Measurements from ENCODE around the gene TRDMT1.
"Not testable (repeated sequence)": the region's sequence is repeated elsewhere in the genome, so short reads cannot be mapped to it uniquely, and the experiment has no call there.

The TRDMT1 gene

DNA sequence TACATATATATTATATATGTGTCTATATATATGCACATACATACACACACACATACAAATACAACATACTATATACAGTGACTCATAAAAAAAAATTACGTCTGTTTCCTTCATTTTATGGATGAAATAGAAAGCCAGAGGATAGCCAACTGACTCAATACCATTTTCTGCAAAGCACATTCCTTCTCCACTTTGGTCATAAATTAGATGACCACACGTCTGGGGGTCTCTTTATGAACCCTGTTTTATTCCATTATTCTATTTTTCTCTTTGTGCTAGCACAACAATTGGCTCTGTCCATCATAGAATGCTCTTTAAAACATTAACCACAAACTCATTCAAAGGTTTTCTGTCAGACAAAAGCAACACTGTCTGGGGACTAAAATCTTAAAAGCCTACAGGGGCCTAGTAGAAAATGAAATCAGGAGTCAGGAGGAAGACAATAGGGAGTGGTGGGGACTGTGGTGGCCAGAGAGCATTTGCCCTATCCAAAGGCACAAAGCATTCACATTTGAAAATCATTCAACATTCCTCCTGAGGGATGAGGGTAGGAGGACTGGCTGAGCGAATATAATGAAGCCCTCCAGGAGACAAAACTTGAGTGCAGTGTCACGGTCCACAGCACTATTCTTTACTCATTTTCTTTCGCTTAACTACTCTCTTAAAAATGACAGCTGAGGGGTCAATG, 76.1 kb downstream of the TRDMT1 start:
- DNase-seq: no peak

DNA sequence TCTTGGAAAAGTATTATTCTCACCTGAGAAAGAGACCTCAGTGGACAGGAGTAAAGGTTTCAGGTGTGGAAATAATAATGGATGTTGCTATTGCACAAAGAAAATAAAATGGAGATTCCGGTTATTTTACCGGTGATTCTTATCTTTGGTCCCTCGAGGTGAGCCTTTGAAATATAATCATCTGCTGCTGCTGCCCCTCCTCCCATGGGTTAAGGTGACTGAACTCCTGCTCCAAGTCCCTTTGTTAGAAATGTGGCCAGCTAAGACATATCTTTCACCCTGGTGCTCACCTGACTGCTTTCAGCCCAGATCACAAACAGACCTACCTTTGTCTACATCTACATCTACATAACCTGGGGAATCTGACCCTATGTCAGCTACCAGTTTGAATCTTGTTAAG, 77.5 kb downstream of the TRDMT1 start:
- no peak for DNase-seq

DNA sequence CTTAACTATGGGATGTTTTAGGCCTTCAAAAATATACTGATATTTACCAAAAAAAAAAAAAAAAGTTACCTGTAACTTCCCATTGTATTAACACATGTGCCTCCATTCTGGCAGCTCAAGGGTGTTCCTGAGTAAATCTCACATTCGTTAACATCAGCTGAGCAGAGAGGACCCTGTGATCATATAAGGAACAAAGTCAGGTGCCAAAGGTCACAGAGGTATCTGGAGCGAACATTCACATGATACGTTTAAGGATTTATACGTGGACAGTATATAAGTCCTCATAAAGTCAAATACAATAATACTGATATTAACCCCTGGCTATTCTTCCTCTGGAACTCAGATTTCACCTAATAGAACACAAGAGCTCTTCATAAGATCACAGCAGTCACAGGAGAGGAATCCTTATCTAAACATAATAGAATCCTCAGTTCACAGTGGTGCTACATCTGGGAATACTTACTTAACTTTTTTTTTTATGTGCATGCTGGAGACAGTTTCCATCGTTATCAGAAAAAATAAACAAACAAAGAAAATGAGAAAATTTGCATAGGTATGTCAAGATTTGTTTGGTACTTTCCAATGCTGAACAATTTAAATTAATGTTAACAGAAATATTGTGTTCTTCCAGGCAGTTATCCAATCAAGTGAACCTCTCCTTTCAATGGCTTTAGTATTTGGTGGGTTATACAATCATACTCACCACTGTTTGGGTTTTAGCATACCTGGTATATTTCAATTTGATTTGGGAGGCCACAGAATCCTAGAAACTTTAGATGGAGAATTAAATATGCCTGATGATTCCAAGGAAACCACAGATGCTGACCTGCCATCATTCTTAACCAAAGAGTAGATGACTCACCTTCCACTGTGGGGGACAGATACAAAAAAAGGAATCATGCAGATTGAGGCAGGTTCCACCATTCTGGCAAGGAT, 78.5 kb downstream of the TRDMT1 start:
- DNase-seq: no peak

DNA sequence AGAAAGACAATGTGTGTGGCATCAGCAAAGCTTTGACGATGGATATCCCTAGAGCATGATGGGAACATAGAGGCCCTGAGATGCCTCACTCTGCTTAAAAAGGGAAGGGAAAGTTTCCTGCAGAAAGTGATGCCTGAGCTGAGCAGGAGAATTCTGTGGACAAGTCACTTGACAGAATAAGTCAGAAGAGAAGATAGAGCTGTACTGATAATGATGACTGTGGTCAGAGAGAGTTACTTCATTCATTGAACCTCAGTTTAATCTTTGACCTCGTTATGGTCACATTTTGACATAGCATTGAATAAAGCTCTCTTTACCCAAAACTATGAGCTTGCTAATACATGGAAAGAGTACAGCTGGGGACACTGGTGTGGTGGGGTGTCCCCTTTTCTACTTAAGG, 79.4 kb downstream of the TRDMT1 start:
- DNase-seq: no peak

DNA sequence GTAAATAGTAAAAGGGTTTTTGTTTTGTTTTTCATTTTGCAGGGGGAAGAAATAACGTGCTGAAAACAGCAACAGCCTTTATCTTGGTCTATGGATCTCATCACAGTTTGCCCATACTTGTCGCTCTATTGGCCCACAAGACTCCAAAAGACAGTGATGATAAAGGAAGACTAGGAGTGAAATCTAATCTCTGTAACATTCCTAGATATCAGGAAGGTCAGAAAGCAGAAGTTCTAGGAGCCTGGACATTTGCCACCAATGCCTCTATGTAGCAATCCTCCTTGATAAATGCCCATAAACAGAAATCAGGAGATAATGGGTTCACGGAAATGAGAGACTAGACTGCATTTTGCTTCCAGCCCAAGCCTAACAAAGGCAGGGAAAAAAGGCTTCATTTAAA, 80.8 kb downstream of the TRDMT1 start:
- DNase-seq: no peak

DNA sequence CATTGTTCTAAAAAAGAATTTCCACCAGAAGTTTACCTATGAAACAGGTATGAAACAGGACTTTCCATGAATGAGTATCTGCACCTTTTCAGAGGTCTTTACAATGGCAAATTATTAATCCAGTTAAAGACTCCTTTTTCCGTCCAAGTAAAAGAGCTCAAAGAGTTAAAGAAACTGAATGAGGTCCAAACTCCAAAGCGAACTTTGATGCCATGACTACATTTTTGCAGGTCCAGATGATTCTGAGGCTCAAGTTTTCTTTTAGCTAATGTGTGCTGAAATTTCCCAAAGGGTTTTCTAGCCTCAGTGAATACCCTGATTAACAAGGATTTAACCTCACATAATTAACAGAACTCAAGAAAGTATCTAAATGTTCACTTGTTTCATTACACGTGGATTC, 81.6 kb downstream of the TRDMT1 start:
- no peak for DNase-seq

DNA sequence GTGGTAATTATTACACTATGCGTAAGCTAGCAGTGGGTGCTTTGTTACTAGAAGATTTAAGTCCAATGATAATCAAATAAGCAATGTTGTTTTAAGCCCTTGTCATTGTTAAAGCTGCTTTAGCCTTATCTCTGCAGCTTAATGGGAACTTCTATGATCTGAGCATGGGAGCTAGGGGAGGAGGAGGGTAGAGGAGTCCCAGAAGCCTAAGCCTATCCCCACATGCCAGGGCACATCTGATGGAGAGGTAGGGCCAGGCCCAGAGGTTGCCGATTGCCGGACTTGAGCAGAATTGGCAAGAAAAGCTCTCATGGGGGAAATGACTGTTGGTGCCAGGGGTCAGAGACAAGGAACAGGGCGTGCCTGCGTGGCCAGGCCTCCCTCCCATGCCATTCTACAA, 85.3 kb downstream of the TRDMT1 start:
- DNase-seq: no peak

DNA sequence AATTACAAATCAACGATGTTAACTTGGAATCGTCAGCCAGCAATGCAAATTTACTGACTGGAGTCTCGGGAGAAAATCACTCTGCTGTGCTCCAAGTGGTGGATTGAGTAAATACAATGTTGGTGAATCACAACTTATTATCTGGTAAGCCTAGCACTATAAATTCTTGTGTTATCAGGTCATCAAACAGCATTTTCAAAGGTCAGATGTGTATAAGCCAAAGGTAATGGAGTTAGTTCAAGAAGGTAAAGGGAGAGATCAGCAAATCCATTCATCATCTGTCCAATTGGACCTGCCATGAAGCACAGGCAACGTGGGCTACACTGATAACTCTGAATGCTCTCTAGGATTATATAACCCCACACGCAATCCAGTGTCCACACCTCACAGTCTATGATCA, 85.8 kb downstream of the TRDMT1 start:
- no peak for DNase-seq

DNA sequence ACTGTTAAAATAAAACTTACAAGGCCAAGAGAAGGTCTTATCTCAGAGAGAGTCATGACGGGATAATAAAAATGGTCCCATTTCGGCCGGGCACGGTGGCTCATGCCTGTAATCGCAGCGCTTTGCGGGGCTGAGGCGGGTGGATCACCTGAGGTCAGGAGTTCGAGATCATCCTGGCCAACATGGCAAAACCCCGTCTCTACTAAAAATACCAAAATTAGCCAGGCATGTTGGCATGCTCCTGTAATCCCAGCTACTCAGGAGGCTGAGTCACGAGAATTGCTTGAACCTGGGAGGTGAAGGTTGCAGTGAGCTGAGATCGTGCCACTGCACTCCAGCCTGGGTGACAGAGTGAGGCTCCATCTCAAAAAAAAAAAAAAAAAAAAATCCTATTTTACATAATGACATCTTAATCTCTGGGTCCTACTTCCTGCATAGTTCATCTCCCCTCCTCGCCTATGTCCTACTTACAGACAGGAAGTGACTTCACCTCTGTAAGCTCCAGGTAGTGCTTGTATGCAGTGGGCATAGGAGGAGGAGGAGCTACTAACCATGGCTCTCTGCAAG, 86.5 kb downstream of the TRDMT1 start:
- not testable (repeated sequence) for DNase-seq

DNA sequence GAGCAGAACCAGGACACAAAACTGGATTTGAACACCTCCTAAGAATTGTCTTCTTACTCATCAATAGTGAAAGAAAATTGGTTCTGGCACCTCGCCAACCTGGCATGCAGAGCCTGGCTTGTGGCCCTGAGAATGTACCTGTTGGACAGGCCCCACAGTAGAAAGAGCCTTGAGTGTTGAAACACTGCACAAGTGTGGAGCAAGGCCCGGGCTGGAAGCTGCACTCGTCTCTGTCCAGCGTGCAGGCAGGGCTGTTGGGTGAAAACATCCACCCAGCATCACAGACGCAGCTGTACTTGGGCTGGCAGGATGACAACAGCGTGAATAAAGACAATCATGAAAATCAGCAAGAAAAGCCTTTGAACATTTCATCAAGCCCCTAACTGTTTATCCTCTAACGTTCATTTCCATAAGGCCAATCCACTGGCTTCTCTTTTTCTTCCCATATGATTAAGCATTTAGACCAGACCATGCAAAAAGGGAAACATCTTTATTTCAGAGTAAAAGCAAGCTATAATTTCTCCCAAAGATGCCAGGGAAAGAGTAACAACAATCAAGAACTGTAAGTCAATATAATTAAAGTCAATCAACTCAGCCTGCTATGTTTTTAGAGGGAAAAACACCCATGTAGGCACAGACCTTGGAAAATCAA, 87.5 kb downstream of the TRDMT1 start:
- DNase-seq: no peak

DNA sequence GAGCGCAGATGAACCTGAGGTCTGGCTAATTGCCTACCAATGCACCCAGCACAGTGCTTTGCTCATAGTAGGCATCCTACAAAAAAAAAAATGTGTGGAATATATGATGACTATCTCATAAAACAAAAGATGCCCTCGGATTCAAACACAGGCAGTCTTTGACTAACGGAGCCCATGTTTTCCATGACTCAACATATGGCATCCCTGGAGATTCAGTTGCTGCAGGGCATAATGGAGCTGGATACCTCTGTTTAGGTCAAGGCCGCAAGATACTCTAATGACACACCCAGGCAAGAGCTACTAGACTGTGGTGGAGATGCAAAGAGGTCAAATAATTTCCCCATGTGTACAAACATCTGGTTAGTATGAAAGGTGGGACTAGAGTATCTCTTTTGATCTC, 88.1 kb downstream of the TRDMT1 start:
- no peak for DNase-seq

DNA sequence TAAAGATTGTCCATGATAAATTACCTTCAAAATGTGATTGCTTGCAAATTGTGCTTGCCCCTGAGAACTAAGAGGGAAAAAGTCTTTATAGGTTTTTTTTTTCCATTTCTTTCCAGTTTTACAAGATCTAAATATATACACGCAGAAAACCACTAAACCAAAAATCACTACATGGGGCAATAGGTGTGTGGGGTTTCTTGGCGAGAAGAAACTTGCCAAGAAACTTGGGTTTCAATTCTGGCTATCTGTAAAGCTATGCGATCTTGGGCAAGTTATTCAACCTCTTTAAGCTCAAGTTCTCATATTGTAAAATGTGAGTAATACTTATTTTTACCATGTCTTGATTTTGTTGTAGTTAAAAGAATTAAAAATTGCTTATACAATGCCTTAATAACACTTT, 88.9 kb downstream of the TRDMT1 start:
- DNase-seq: no peak

DNA sequence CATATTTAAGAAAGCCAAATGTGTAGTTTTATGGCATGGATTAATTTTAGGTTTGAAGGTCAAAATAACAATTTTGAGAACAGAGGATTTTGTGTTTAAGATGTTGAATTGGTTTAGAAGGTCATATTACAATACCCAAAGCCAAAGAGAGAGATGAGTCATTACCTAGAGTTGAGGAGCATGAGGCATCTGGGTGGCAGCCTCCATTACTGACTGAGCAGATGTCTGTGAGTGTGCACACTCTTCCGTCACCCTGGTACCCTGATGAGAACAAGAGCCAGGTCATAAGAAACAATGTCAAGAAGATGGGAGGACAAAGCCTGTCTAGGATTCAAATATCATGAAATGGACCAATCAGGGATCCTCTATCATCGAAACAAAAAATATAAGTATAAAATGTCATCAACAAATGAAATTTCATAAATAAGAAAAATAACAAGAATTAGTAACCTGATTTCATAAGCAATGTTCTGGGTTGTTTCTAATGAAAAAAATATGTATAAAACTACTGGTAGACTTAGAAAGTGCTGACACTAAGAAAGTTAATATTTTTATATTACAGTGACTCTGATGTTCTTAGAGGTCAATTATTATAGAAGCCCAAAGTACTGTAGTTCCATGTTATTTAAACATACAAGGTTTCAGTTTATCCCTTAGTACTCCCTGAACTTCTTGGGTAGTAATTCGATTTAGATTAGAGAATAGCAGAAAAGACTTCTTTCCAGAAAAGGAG, 91.8 kb downstream of the TRDMT1 start:
- no peak for DNase-seq

DNA sequence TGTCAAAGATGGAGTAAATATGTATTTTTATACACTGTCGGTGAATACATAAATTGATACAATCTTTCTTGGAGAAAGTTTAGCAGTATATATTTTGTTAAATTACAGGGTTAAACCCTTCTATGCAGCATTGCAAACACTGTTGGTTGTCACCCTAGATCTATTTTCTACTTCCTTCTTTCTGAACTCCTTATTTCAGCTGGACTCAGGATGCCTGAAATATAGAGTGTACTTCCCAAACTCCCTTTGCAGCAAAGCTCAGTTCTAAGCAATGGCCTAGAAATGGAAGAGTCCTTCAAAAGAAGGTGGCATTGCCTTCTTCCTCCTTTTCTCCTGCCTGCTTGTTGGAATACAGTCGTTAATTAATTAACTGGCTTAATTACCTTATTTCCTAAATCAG, 92.4 kb downstream of the TRDMT1 start:
- DNase-seq: no peak

DNA sequence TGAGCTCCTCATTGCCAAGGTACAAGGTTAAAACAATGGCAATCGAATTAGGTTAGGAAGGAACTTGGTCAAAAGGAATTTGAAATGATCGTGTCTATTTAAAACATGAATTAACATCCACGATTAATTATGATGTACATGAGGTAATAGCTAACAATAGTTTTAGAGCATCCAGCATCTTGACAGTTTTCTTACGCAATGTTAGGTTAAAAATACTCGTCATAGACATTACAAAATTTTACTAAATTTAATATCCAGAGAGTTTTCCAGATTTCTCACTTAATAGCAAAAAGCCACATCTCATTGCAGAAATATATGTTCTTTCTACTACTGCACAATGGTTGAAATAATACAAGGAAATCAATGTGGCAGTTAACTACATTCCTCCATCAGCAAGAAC, 94.5 kb downstream of the TRDMT1 start:
- no peak for DNase-seq

DNA sequence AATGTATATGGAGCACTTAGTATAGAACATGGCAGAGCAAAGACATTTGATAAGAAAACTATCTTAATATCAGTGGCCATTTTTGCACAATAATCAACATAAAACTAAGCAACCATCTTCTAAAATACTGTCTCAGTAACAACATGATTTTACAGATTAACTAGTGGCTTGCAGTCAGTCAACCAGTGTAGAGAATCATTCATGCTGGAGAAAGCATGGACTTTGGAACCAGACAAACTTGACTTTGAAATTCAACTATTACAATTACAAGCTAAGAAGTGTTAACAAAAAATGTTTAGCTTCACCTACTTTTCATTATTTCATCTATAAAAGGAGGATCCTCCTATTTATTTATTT, 99.6 kb downstream of the TRDMT1 start:
- no peak for DNase-seq

DNA sequence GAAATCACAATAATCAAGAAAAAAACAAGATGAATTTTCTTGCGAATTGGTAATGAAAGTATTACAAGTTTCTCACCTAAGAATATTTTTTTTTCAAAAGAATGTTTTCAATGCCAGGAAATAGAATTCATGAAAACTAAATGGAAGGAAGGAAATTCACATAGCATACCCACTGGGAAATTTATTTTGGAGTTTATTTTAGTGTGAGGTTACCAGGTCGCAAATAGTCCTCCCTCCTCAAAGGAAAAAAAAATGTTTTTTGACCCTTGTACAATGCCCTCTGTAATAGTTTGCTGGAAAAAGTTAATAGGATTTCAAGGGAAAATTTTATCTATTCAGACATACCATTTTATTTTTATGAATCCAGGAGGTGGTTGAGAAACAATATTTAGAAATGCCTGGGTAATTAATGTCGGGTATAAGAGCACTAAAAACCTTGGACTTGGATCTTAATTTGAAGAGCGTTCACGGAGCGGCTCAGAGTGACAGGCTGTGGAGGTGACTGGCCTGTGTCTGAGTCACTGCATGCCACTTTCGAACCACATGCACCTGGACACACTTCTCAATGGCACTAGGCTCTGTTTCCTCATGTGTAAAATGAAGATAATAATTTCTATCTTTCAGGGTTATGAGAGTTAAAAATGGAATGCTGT, 100.1 kb downstream of the TRDMT1 start:
- DNase-seq: no peak

DNA sequence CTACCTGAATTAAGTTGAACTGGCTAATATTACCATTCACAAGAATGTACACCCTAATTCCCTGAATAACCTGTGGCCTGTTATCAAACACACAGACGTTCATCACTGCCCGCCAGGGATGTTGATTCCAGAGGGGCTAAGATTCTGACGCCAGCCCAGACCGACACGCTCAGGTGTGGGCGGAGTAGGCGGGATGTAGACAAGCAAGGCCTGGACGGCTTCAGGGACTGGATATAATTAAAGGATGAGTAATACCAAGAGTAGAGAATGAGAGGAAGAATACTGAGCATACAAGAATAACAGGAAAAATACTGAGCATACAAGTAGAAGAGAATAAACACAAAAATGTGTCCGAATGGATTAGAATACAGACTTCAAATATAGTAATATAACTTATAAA, 100.9 kb downstream of the TRDMT1 start:
- DNase-seq: no peak

DNA sequence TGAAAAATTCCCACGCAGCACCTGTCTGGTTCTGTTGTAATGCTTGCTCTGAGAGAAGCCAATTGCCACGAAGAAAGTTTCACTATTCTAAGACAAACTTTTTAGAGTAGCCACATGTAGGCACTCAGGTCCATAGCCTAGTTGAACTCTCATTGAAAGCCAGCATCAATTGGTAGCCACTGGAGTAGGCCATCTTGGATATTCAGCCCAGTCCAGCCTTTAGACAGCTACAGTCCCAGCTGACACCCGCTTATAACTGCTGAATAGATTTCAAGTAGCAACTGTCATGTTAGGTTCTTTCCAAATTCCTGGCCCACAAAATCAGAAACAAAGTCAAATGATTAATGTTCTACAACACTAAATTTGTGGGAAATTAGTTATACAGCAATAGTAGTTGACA, 103.5 kb downstream of the TRDMT1 start:
- DNase-seq: no peak
